ENCODE measurements around the gene PPP1R37. TPM values are rescaled to one million over a fixed set of nuclear protein-coding genes. Genes with fewer than 3 reads are reported as not detected.

Gene PPP1R37
- total and polyA plus RNA-seq, 4 donors = 1.8 to 10.4 (median 9.3) TPM

DNA sequence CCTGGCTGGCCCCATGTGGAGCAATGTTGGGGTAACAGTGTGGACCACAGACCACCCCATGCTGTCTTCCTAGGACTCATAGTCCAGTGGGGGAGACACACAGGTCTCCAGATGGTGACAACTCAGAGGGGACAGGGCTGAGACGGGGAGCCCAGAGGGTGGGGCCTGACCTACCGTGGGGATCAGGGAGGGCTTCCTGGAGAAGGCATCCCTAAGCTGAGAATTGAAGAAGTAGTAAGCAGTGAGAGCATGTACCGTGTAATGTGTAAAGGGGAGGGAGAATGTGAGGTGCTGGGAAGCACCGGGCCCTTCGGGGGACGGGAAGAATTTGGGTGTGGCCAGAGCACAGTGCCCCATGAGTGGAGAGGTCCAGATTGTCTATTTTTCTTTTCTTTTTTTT, 31.0 kb downstream of the PPP1R37 start:
- Histone ChIP-seq H3K36me3 (ENCODE audit: control insufficient read depth in 4 of 4, insufficient read depth in 3 of 4, low read depth in 1 of 4, low read length in 3 of 4) (no peaks in the 10 kb centered on the region), H3K9me3 (ENCODE audit: control insufficient read depth in 4 of 4, low read length in 3 of 4) (no peaks in the 10 kb centered on the region), H3K27me3 (ENCODE audit: control insufficient read depth in 4 of 4, insufficient read depth in 4 of 4, low read length in 3 of 4) (no peaks in the 10 kb centered on the region), H3K9ac (ENCODE audit: low read depth in 1 of 2, low read length in 2 of 2) (no peak overlapping the region), H3K27ac (ENCODE audit: low read depth in 1 of 2, low read length in 2 of 2) (no peak overlapping the region), H3K4me3 (ENCODE audit: low read depth in 1 of 3, low read length in 3 of 3) (no peak overlapping the region), H3K4me1 (ENCODE audit: control insufficient read depth in 4 of 4, insufficient read depth in 4 of 4, low read length in 3 of 4) (no peaks in the 10 kb centered on the region)
- TF ChIP-seq, protein P1, sequence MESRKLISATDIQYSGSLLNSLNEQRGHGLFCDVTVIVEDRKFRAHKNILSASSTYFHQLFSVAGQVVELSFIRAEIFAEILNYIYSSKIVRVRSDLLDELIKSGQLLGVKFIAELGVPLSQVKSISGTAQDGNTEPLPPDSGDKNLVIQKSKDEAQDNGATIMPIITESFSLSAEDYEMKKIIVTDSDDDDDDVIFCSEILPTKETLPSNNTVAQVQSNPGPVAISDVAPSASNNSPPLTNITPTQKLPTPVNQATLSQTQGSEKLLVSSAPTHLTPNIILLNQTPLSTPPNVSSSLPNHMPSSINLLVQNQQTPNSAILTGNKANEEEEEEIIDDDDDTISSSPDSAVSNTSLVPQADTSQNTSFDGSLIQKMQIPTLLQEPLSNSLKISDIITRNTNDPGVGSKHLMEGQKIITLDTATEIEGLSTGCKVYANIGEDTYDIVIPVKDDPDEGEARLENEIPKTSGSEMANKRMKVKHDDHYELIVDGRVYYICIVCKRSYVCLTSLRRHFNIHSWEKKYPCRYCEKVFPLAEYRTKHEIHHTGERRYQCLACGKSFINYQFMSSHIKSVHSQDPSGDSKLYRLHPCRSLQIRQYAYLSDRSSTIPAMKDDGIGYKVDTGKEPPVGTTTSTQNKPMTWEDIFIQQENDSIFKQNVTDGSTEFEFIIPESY (IDR thresholded peaks at IDR 0.05) = no peak
- TF ChIP-seq SP1 (IDR thresholded peaks at IDR 0.05) (no peak), EGR1 (IDR thresholded peaks at IDR 0.05; ENCODE audit: low read depth in 2 of 2) (no peak), HNF4A (conservative IDR thresholded peaks at IDR 0.05) (no peak), TAF1 (conservative IDR thresholded peaks at IDR 0.05) (no peak), RXRA (IDR thresholded peaks at IDR 0.05) (no peak)
- TF ChIP-seq, protein P2, sequence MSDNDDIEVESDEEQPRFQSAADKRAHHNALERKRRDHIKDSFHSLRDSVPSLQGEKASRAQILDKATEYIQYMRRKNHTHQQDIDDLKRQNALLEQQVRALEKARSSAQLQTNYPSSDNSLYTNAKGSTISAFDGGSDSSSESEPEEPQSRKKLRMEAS (IDR thresholded peaks at IDR 0.05) = no peak
- TF ChIP-seq, protein P3, sequence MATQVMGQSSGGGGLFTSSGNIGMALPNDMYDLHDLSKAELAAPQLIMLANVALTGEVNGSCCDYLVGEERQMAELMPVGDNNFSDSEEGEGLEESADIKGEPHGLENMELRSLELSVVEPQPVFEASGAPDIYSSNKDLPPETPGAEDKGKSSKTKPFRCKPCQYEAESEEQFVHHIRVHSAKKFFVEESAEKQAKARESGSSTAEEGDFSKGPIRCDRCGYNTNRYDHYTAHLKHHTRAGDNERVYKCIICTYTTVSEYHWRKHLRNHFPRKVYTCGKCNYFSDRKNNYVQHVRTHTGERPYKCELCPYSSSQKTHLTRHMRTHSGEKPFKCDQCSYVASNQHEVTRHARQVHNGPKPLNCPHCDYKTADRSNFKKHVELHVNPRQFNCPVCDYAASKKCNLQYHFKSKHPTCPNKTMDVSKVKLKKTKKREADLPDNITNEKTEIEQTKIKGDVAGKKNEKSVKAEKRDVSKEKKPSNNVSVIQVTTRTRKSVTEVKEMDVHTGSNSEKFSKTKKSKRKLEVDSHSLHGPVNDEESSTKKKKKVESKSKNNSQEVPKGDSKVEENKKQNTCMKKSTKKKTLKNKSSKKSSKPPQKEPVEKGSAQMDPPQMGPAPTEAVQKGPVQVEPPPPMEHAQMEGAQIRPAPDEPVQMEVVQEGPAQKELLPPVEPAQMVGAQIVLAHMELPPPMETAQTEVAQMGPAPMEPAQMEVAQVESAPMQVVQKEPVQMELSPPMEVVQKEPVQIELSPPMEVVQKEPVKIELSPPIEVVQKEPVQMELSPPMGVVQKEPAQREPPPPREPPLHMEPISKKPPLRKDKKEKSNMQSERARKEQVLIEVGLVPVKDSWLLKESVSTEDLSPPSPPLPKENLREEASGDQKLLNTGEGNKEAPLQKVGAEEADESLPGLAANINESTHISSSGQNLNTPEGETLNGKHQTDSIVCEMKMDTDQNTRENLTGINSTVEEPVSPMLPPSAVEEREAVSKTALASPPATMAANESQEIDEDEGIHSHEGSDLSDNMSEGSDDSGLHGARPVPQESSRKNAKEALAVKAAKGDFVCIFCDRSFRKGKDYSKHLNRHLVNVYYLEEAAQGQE (IDR thresholded peaks at IDR 0.05) = no peak
- 93% methylated on average over 6 of the region's 6 CpGs for WGBS
- DNase-seq (ENCODE audit: low spot score) = no peak

DNA sequence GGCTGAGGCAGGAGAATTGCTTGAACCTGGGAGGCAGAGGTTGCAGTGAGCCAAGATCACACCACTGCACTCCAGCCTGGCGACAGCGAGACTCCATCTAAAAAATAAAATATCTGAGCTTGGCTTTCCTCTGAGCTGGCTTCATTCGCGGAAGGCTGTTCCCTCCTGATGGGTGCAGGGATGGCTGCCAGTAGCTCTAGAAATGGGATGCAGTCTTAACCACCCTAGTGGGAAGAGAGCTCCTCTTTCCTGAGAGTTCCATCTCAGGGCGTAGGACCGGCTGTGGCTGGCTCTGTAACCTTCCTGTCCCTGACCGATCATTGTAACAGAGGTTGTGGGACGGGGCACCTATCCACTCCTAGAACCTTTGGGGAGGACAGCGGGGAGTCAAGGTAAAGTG, 32.4 kb downstream of the PPP1R37 start:
- TF ChIP-seq TAF1 (conservative IDR thresholded peaks at IDR 0.05) (no peak), FOXA1 (IDR thresholded peaks at IDR 0.05) (no peak), JUND (IDR thresholded peaks at IDR 0.05) (no peak), EGR1 (IDR thresholded peaks at IDR 0.05; ENCODE audit: low read depth in 2 of 2) (no peak), SP1 (IDR thresholded peaks at IDR 0.05) (no peak), NR2F2 (IDR thresholded peaks at IDR 0.05) (no peak), HNF4A (conservative IDR thresholded peaks at IDR 0.05) (no peak), RXRA (IDR thresholded peaks at IDR 0.05) (no peak), YY1 (IDR thresholded peaks at IDR 0.05) (no peak)
- TF ChIP-seq, protein P3 (IDR thresholded peaks at IDR 0.05) = no peak
- Histone ChIP-seq H3K27ac (ENCODE audit: low read depth in 1 of 2, low read length in 2 of 2) (no peak overlapping the region), H3K9ac (ENCODE audit: low read depth in 1 of 2, low read length in 2 of 2) (no peak overlapping the region), H3K27me3 (ENCODE audit: control insufficient read depth in 4 of 4, insufficient read depth in 4 of 4, low read length in 3 of 4) (no peaks in the 10 kb centered on the region), H3K4me1 (ENCODE audit: control insufficient read depth in 4 of 4, insufficient read depth in 4 of 4, low read length in 3 of 4) (peaks cover 0 to 3% (median 0%) of the 10 kb centered on the region in 4 donors), H3K36me3 (ENCODE audit: control insufficient read depth in 4 of 4, insufficient read depth in 3 of 4, low read depth in 1 of 4, low read length in 3 of 4) (no peaks in the 10 kb centered on the region), H3K9me3 (ENCODE audit: control insufficient read depth in 4 of 4, low read length in 3 of 4) (no peaks in the 10 kb centered on the region), H3K4me3 (ENCODE audit: low read depth in 1 of 3, low read length in 3 of 3) (no peak overlapping the region)
- DNase-seq (ENCODE audit: low spot score) = no peak
- WGBS = 95% methylated on average over 9 of the region's 9 CpGs
